HG02642 (cell line): Measurements from ENCODE around the gene HPDL.
"Not testable (repeated sequence)": the region's sequence is repeated elsewhere in the genome, so short reads cannot be mapped to it uniquely, and the experiment has no call there.

Experiments used
- ATAC-seq: cut with Tn5 transposase; IDR thresholded peaks from one replicate; pipeline ENCODE4 v1.9.1; 2021; ENCODE audit warnings: mild to moderate bottlenecking; ENCODE audit not compliant: unreplicated experiment, poor library complexity

HPDL gene

GRCh38 chr1:45348609-45348965 lies 21.9 kb downstream of the HPDL start:
- no peak for ATAC-seq

GRCh38 chr1:45348966-45349677 lies 22.4 kb downstream of the HPDL start:
- ATAC-seq: no peak

- no peak for ATAC-seq
These were observed 24.8 kb downstream of the HPDL start for GRCh38 chr1:45351508-45351907.

- ATAC-seq: no peak
These were observed 27.0 kb downstream of the HPDL start for GRCh38 chr1:45353685-45354084.

- no peak for ATAC-seq
These were observed 28.1 kb downstream of the HPDL start for GRCh38 chr1:45354838-45355237.

- no peak for ATAC-seq
These were observed 29.0 kb downstream of the HPDL start for GRCh38 chr1:45355683-45356082.

- no peak for ATAC-seq
These were observed 29.5 kb downstream of the HPDL start for GRCh38 chr1:45356186-45356585.

GRCh38 chr1:45359882-45360513 lies 33.3 kb downstream of the HPDL start:
- ATAC-seq: no peak

GRCh38 chr1:45360981-45361380 lies 34.3 kb downstream of the HPDL start:
- not testable (repeated sequence) for ATAC-seq

GRCh38 chr1:45364294-45364693 lies 37.6 kb downstream of the HPDL start:
- no peak for ATAC-seq

GRCh38 chr1:45365051-45365450 lies 38.4 kb downstream of the HPDL start:
- ATAC-seq: peak; percentile 59

- peak; percentile 54 for ATAC-seq
These were observed 43.9 kb downstream of the HPDL start for GRCh38 chr1:45370575-45370974.

GRCh38 chr1:45373573-45373972 lies 46.9 kb downstream of the HPDL start:
- no peak for ATAC-seq

- no peak for ATAC-seq
These were observed 48.7 kb downstream of the HPDL start for GRCh38 chr1:45375104-45376090.

- ATAC-seq: no peak
These were observed 51.5 kb downstream of the HPDL start for GRCh38 chr1:45378184-45378583.
